Measurements from ENCODE around the gene EFTUD2.

The EFTUD2 gene

GRCh38 chr17:44910231-44911106, 11.2 kb upstream of the EFTUD2 start:
- no peak for DNase-seq (ENCODE audit: low spot score)

- no peak for DNase-seq (ENCODE audit: low spot score)
These were observed 10.5 kb upstream of the EFTUD2 start for GRCh38 chr17:44909681-44910144.

- DNase-seq (ENCODE audit: low spot score) = no peak
These were observed 9.6 kb upstream of the EFTUD2 start for GRCh38 chr17:44908761-44909326.

- no peak for DNase-seq (ENCODE audit: low spot score)
These were observed 8.7 kb upstream of the EFTUD2 start for GRCh38 chr17:44907729-44908470.

- no peak for DNase-seq (ENCODE audit: low spot score)
These were observed 7.8 kb upstream of the EFTUD2 start for GRCh38 chr17:44906763-44907728.

GRCh38 chr17:44906010-44906646, 6.9 kb upstream of the EFTUD2 start:
- no peak for DNase-seq (ENCODE audit: low spot score)

GRCh38 chr17:44905006-44906000, 6.1 kb upstream of the EFTUD2 start:
- DNase-seq (ENCODE audit: low spot score) = no peak

GRCh38 chr17:44904001-44904984, 5.0 kb upstream of the EFTUD2 start:
- no peak for DNase-seq (ENCODE audit: low spot score)

GRCh38 chr17:44903012-44903685, 3.9 kb upstream of the EFTUD2 start:
- no peak for DNase-seq (ENCODE audit: low spot score)

- no peak for DNase-seq (ENCODE audit: low spot score)
These were observed 3.0 kb upstream of the EFTUD2 start for GRCh38 chr17:44902135-44902760.

- DNase-seq (ENCODE audit: low spot score) = no peak
These were observed 2.2 kb upstream of the EFTUD2 start for GRCh38 chr17:44901411-44901921.

- peak; percentile 67 for DNase-seq (ENCODE audit: low spot score)
These were observed 1.6 kb upstream of the EFTUD2 start for GRCh38 chr17:44900894-44901293.

GRCh38 chr17:44898768-44899073, 524 bp downstream of the EFTUD2 start:
- no peak for DNase-seq (ENCODE audit: low spot score)

GRCh38 chr17:44894642-44895041, 4.6 kb downstream of the EFTUD2 start:
- DNase-seq (ENCODE audit: low spot score) = no peak

GRCh38 chr17:44892250-44892649, 7.0 kb downstream of the EFTUD2 start:
- no peak for DNase-seq (ENCODE audit: low spot score)

GRCh38 chr17:44889003-44889402, 10.2 kb downstream of the EFTUD2 start:
- no peak for DNase-seq (ENCODE audit: low spot score)

Measured in cerebellar cortex (tissue), 1 donor.